HG02610 (cell line): Measurements from ENCODE around the gene NFKBIE.

ENCODE experiments used
- ATAC-seq: cut with Tn5 transposase; IDR thresholded peaks from one replicate; pipeline ENCODE4 v1.9.1; 2021; ENCODE audit warnings: mild to moderate bottlenecking, moderate library complexity; ENCODE audit not compliant: unreplicated experiment

Gene NFKBIE

GRCh38 chr6:44260451-44261297, 4.7 kb downstream of the NFKBIE start:
- ATAC-seq = no peak

GRCh38 chr6:44260011-44260410, 5.3 kb downstream of the NFKBIE start:
- ATAC-seq = no peak

GRCh38 chr6:44258921-44259320, 6.4 kb downstream of the NFKBIE start:
- ATAC-seq = no peak

- no peak for ATAC-seq
These were observed 7.0 kb downstream of the NFKBIE start for GRCh38 chr6:44258325-44258863.

- peak; percentile 17 for ATAC-seq
These were observed 7.5 kb downstream of the NFKBIE start for GRCh38 chr6:44257753-44258324.

- ATAC-seq = peak; percentile 34
These were observed 8.2 kb downstream of the NFKBIE start, which contains the start of gene SLC35B2 for GRCh38 chr6:44257025-44257752. Gene SLC35B2 (minus strand): TSS chr6:44257528. CDS start chr6:44257410, 118 bp downstream.

- no peak for ATAC-seq
These were observed 8.7 kb downstream of the NFKBIE start for GRCh38 chr6:44256775-44257024.

- ATAC-seq = no peak
These were observed 9.2 kb downstream of the NFKBIE start for GRCh38 chr6:44255871-44256774.

GRCh38 chr6:44255105-44255808, 10.1 kb downstream of the NFKBIE start:
- ATAC-seq = no peak

- no peak for ATAC-seq
These were observed 10.9 kb downstream of the NFKBIE start for GRCh38 chr6:44254191-44255104.

- ATAC-seq = no peak
These were observed 11.8 kb downstream of the NFKBIE start for GRCh38 chr6:44253307-44254101.

- no peak for ATAC-seq
These were observed 13.5 kb downstream of the NFKBIE start for GRCh38 chr6:44251576-44252524.

- ATAC-seq = no peak
These were observed 14.6 kb downstream of the NFKBIE start for GRCh38 chr6:44250718-44251123.

GRCh38 chr6:44250067-44250717, 15.2 kb downstream of the NFKBIE start:
- ATAC-seq = no peak

- no peak for ATAC-seq
These were observed 16.1 kb downstream of the NFKBIE start for GRCh38 chr6:44249082-44249748.

GRCh38 chr6:44248579-44248978, 16.8 kb downstream of the NFKBIE start:
- ATAC-seq = no peak
